ENCODE measurements around the gene GRIK1. TPM values are rescaled to one million over a fixed set of nuclear protein-coding genes. Genes with fewer than 3 reads are reported as not detected.

The GRIK1 gene
- total RNA-seq, 1 experiment from 2014 or later, result not detected

DNA sequence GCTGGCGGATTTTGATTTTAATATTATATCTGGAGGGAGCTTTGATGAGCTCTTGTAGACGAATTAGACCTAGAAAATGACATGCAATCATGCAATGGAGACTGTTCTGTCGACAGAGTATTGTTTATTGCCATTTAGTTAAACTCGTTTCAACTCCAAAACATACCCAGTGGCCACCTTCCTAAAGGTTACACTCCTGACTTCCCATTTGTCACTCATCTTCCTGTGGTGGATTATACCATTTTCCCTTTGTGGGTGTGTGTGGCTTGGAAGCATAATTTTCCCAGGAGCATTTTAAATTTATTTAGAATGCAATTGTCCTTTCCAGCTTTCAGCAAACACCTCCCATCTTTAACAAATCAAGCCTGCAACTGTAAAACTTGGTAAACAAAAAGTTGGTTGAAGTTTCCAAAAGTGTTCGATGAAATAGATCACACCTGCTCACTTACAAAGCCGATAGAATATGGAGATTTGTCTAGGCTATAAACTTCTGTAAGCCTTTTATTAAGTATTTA, 266.6 kb downstream of the GRIK1 start:
- DNase-seq (ENCODE audit: low read depth), result no peak

- DNase-seq (ENCODE audit: low read depth), result no peak
Measured at GRCh38 chr21:29671728-29672127, 268.1 kb downstream of the GRIK1 start.

DNA sequence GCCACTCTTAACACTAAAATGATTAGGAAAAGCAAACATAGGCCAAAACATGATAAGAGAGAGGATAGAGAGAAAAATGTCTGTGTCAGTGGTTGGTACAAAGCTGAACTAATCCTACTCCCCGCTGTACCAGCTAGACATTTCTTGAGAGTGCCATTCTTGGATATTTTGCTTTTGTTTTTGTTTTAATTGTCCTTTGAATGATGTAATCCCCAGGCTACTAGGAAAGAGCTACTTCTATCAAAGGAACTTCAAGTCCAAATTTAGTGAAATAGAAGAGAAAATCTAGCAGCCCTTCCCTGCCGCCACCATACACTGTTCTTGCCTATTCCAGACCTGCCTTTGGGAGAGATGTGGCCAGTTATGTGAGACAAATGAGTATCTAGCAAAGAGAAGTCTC, 269.6 kb downstream of the GRIK1 start:
- DNase-seq (ENCODE audit: low read depth), result no peak

DNA sequence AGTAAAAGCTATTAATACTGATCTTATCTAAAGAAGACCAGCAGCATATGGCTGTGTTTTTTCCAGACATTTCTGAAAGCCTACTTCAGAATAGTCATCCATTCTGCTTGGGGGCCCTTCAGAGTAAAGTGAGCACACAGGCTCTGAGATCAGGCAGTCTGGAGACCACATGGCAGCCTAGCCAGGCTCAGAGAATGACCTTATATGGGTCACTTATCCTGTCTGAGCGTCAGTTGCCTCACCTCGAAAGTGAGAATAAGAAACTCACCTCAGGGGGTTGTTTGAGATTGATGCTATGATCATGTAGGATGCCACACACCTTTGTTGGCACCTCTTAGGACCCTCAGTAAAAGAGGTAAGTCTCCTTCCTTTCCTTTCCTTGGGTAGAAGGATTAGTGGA, 270.4 kb downstream of the GRIK1 start:
- no peak for DNase-seq (ENCODE audit: low read depth)

DNA sequence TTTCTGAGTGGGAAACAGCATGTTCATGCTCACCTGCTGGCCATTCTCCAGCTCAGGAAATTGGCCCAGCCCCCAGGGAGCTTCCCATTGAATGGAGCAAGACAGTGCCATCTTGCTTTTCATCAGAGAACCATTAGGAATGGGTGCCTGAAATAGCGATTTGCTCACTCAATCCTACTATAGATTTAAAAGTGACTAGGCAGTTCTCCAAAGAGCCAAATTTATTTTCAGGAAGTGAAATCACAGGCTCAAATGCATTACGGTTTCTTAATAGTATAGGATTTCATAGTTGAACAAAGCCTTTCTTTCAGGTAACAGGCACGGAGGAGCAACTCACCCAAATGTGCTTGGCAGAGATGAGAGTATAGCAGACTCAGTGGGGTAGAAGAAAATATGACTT, 272.1 kb downstream of the GRIK1 start:
- DNase-seq (ENCODE audit: low read depth), result no peak

- no peak for DNase-seq (ENCODE audit: low read depth)
Measured at GRCh38 chr21:29664615-29665014, 275.2 kb downstream of the GRIK1 start.

DNA sequence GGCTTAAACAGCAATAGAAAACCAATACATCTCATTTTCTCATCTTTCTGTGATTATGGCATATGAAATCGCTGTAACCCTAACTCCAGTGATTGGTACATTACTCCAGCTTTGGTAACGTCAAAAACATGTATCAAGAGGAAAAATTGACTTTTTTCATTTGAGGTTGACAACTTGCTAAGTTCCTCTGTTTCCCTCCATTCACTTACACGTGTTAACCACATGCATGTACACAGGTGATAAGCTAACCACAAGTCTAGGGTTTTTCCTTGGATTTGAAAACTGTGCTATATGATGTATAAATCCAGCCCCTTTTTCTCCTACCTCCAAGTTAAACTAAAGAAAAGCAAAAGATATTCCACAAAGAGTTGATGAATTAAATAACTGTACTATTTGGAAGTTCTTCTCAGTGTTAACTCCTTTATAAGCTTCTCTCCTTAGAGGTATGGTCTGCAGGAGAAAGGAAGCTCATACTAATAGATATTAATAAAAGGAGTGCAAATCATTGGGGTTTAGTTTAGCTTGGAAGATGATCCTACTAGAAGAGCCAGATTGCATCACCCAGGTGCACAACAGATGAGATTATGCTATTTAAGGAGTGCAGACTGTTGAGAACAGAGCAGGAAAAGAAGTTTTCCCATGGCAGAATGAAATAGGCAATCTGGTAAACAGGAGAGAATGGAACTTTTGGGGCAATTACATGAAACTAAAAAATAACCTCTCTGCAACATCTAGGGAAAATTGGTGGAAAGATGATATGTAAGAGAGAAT, 277.9 kb downstream of the GRIK1 start:
- no peak for DNase-seq (ENCODE audit: low read depth)

DNA sequence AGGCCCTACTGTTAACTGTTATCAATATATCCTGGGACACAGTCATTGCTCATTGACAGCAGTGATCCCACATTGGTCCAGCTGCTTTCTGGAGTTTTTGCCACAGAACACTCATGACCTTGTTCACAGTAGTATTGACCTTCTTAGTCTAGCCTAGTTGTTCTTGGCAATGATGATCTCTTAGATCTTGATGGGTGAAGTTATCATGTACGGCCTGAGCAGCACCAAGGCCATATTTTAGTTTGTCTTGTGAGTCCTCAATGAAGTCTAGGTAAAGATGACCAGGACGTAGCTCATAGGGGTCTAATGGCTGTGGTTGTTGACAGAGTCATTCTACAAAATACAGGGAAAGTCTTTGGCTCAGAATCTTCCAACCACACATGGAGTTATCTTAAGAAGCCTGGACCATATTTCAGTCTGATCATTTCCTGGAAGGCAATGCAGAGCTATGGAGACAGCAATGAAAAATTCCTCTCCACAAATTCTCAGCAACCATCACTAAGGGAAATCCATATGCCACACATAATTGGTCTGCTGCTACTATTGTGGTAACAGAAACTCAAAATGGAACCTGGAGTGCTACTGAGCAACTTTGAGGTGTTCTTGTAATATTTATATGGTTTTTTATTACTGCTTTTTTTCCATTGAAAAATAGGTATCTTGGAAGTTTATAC, 279.6 kb downstream of the GRIK1 start:
- no peak for DNase-seq (ENCODE audit: low read depth)

DNA sequence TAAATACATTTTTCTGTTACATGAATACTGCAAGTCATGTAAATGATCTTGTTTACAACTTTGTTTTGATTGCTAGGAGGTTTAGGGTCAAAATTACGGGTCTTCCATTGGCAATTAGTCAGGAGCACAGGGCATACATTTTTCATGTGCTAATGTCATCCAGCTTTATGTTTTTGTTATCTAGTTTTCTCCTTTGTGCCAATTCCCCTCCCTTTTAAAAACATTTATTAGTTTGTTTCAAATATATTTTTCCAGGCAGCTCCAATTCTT, 280.9 kb downstream of the GRIK1 start:
- DNase-seq (ENCODE audit: low read depth), result no peak

DNA sequence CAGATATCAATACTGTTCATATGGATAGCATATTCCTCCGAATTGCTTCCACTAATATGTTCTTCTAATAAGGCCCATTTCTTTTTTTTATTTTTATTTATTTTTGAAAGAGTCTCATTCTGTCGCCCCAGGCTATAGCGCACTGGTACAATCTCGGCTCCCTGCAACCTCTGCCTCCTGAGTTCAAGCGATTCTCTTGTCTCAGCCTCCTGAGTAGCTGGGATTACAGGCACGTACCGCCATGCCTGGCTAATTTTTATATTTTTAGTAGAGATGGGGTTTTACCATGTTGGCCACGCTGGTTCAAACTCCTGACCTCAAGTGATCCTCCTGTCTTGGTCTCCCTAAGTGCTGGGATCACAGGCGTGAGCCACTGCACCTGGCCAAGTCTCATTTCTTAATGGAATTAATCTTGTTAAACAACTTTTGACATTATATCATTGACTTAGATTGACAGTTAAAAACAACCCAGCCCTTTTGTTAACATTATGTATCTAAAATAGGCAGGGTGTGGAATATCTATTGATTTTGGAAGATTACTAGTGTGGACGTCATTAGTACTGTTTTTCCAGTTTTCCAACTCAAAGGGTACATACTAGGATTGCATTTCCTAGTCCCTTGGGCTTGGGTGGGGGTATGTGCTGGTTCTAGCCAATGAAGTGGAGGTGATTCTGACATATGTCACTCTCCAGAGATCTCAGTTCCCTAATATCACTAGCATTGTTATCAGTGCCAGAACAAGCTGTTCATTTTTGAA, 281.4 kb downstream of the GRIK1 start:
- no peak for DNase-seq (ENCODE audit: low read depth)

- no peak for DNase-seq (ENCODE audit: low read depth)
Measured at GRCh38 chr21:29657240-29657989, 282.4 kb downstream of the GRIK1 start.

DNA sequence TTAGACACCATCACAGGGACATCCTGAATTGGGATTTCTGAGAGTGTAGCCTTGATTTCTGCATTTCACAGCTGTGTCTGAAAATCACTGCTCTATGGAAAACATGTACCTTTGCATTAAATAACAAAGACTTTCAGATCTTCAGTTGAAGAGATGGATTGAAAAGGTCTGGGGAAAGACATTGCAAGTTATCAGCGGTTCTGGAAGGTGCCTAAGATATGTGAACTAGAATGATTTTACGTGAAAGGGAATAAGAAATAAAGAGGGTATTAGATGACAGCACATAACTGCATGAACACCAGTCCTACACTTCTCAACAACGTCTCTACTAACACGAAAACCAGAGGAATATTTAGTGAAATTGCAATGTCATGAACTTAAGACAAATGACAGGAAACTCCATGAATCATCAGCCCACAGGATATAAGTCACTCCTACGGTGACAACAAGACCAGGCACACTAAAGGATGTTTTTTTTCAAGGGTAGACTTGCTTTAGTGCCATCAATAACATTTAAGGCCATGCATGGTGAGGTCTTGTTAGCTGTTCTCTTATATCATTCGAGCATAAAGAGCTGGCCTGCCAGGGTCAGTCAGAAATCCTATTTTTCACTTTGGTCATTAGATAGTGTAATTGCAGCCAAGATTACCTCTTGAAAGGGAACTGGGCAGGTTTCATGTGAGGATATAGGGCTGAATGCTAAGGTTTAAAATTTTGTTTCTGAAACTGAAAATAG, 283.1 kb downstream of the GRIK1 start:
- peak; percentile 86 for DNase-seq (ENCODE audit: low read depth)

DNA sequence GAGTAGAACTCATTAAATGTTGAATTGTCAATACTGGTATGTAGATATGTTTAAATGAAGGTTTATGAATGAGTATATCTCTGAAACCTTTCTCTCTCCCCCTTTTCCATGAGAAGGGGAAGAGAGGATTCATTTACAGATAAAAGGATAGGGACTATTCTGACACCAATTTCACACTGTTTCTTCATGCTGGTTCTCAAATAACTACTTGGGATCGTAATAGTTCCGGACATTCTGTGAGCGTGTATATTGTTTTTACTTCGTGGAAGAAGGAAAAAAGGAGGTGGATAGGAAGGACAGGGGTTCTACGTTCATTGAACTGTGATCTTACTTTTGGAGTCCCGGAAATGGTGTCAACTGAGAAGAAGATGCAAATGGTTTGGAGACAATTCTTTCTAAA, 284.2 kb downstream of the GRIK1 start:
- no peak for DNase-seq (ENCODE audit: low read depth)

- DNase-seq (ENCODE audit: low read depth), result no peak
Measured at GRCh38 chr21:29654855-29655254, 284.9 kb downstream of the GRIK1 start.

- DNase-seq (ENCODE audit: low read depth), result no peak
Measured at GRCh38 chr21:29654203-29654602, 285.6 kb downstream of the GRIK1 start.

GRCh38 chr21:29650523-29651022, 289.2 kb downstream of the GRIK1 start:
- DNase-seq (ENCODE audit: low read depth), result no peak

DNA sequence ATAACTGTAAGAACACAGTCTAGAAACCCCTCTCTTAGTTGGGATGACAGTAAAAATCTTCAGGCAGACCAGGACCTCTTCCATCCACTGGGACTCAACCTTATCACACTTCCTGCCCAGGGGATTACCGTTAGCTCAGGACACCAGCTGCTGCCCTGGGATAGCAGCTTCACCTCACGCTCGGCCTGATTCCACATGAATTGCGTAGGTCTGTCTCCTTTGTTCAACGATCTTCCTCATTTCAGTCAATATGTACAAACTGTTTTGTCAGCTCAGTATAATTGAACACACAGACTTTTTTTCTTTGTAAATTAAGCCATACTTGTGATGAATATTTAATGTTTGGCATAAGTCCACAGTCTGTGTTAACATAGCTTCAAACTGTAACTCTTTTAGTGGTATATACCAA, 290.4 kb downstream of the GRIK1 start:
- DNase-seq (ENCODE audit: low read depth), result no peak

GRCh38 chr21:29648710-29649240, 291.0 kb downstream of the GRIK1 start:
- DNase-seq (ENCODE audit: low read depth), result no peak

GRCh38 chr21:29647353-29647781, 292.4 kb downstream of the GRIK1 start:
- DNase-seq (ENCODE audit: low read depth), result peak; percentile 13

Data from LHCN-M2 (cell line).